HEK293 (cell line): ENCODE data around the gene EDA.

ENCODE experiments used
- CTCF ChIA-PET: fragments of 350-600 bp; formaldehyde crosslinking; extraction: SDS; loops from one replicate; lab custom pipeline; 2021; ENCODE audit warnings: antibody characterized with exemption; lab: Yijun Ruan, JAX
- POLR2A ChIA-PET: fragments of 300-600 bp; formaldehyde crosslinking; extraction: SDS; loops from one replicate; lab custom pipeline; 2020; ENCODE audit warnings: antibody characterized with exemption, inconsistent platforms; lab: Yijun Ruan, JAX
- H3K27ac ChIP-seq: fragments of 200-500 bp; sonication (Bioruptor generic); 2 replicates; pipeline ENCODE4 v1.5.1; 2014; ENCODE audit warnings: low read depth, low read length, control low read depth, inconsistent platforms; ENCODE audit errors: extremely low read depth
- H3K36me3 ChIP-seq, 2 experiments: fragments of 200-500 bp in 1 of 2; sonication (Bioruptor generic) in 1 of 2; 1 replicate in 1 of 2; 2 replicates in 1 of 2; pipeline ENCODE4 v1.5.1; 2014 to 2017; ENCODE audit warnings: inconsistent platforms in 2 of 2, low read length in 2 of 2; ENCODE audit not compliant: control insufficient read depth in 2 of 2, insufficient read depth in 1 of 2
- H3K4me1 ChIP-seq: fragments of 200-500 bp; sonication (Bioruptor generic); 2 replicates; pipeline ENCODE4 v1.5.1; 2014; ENCODE audit warnings: mild to moderate bottlenecking, low read length, inconsistent platforms; ENCODE audit not compliant: control insufficient read depth, insufficient read depth
- H3K4me3 ChIP-seq: 2 replicates; pipeline ENCODE4 v1.5.1; 2011; ENCODE audit warnings: low read depth, mild to moderate bottlenecking, control low read depth, low read length, moderate library complexity
- H3K9me3 ChIP-seq: fragments of 200-500 bp; sonication (Bioruptor generic); 2 replicates; pipeline ENCODE4 v1.5.1; 2014; ENCODE audit warnings: low read depth, low read length, inconsistent platforms; ENCODE audit not compliant: control insufficient read depth, insufficient read depth
- KLF1 ChIP-seq: fragments of 450-650 bp; formaldehyde crosslinking; IDR thresholded peaks from 2 replicates; pipeline ENCODE4 v1.5.1; 2016; ENCODE audit warnings: missing biosample characterization, missing genetic modification characterization
- MZF1 ChIP-seq: fragments of 450-650 bp; formaldehyde crosslinking; IDR thresholded peaks from 2 replicates; pipeline ENCODE4 v1.5.1; 2017; ENCODE audit warnings: missing biosample characterization, missing genetic modification characterization, borderline replicate concordance
- REPIN1 ChIP-seq: fragments of 450-650 bp; formaldehyde crosslinking; IDR thresholded peaks from 2 replicates; pipeline ENCODE4 v1.5.1; 2017; ENCODE audit warnings: missing biosample characterization, missing genetic modification characterization, low read depth
- ZFP37 ChIP-seq: fragments of 450-650 bp; formaldehyde crosslinking; IDR thresholded peaks from 2 replicates; pipeline ENCODE4 v1.5.1; 2016; ENCODE audit warnings: missing biosample characterization, missing genetic modification characterization
- ZFP69B ChIP-seq: fragments of 450-650 bp; formaldehyde crosslinking; IDR thresholded peaks from 2 replicates; pipeline ENCODE4 v1.5.1; 2016; ENCODE audit warnings: missing biosample characterization, missing genetic modification characterization
- ZNF202 ChIP-seq: fragments of 450-650 bp; formaldehyde crosslinking; IDR thresholded peaks from 2 replicates; pipeline ENCODE4 v1.5.1; 2016; ENCODE audit warnings: missing biosample characterization, missing genetic modification characterization, borderline replicate concordance
- ZNF223 ChIP-seq: fragments of 450-650 bp; formaldehyde crosslinking; IDR thresholded peaks from 2 replicates; pipeline ENCODE4 v1.5.1; 2016; ENCODE audit warnings: missing biosample characterization, missing genetic modification characterization
- ZNF24 ChIP-seq: fragments of 450-650 bp; formaldehyde crosslinking; IDR thresholded peaks from 2 replicates; pipeline ENCODE4 v1.5.1; 2016; ENCODE audit warnings: missing biosample characterization, missing genetic modification characterization
- ZNF416 ChIP-seq: fragments of 450-650 bp; formaldehyde crosslinking; IDR thresholded peaks from 2 replicates; pipeline ENCODE4 v1.5.1; 2016; ENCODE audit warnings: missing biosample characterization, missing genetic modification characterization
- ZNF426 ChIP-seq: fragments of 450-650 bp; formaldehyde crosslinking; IDR thresholded peaks from 2 replicates; pipeline ENCODE4 v1.5.1; 2017; ENCODE audit warnings: missing biosample characterization, missing genetic modification characterization, mild to moderate bottlenecking, inconsistent platforms, moderate library complexity
- ZNF48 ChIP-seq: fragments of 450-650 bp; formaldehyde crosslinking; IDR thresholded peaks from 2 replicates; pipeline ENCODE4 v1.5.1; 2016; ENCODE audit warnings: missing biosample characterization, missing genetic modification characterization
- ZNF561 ChIP-seq: fragments of 450-650 bp; IDR thresholded peaks from 2 replicates; pipeline ENCODE4 v1.5.1; 2018; ENCODE audit warnings: missing biosample characterization, missing genetic modification characterization, borderline replicate concordance
- ZNF626 ChIP-seq: fragments of 450-650 bp; sonication (Bioruptor Pico); formaldehyde crosslinking; IDR thresholded peaks from 2 replicates; pipeline ENCODE4 v1.5.1; 2018; ENCODE audit warnings: missing biosample characterization, missing genetic modification characterization, inconsistent platforms
- ZNF785 ChIP-seq: fragments of 450-650 bp; formaldehyde crosslinking; IDR thresholded peaks from 2 replicates; pipeline ENCODE4 v1.5.1; 2016; ENCODE audit warnings: missing biosample characterization, missing genetic modification characterization
- TF ChIP-seq, protein P1 (sequence below): fragments of 450-650 bp; formaldehyde crosslinking; IDR thresholded peaks from 2 replicates; pipeline ENCODE4 v1.5.1; 2016; ENCODE audit warnings: missing biosample characterization, missing genetic modification characterization, borderline replicate concordance
- TF ChIP-seq, protein P2 (sequence below): fragments of 450-650 bp; formaldehyde crosslinking; IDR thresholded peaks from 2 replicates; pipeline ENCODE4 v1.5.0; 2017; ENCODE audit warnings: missing biosample characterization, missing genetic modification characterization, borderline replicate concordance

The EDA gene

DNA sequence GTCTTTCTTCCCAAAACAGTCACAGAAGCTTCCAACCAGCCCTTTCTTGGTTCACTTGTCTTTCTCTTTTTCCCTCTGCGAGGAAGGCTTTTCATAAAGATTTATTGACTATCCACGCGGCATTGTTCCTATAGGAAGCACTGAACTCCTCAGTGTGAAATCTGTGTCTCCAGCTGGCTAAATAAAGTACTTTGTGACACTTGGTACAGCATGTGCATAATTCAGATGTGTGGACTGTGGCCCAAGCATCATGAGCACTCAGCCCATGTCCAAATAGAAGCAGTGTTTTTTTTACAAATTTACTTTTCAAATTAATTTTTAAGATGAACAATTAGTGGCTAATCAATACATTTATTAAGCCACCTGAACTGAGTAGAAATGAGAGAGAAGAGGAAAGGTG is 146.4 kb downstream of the EDA start (continued):
- TF ChIP-seq, protein P1, sequence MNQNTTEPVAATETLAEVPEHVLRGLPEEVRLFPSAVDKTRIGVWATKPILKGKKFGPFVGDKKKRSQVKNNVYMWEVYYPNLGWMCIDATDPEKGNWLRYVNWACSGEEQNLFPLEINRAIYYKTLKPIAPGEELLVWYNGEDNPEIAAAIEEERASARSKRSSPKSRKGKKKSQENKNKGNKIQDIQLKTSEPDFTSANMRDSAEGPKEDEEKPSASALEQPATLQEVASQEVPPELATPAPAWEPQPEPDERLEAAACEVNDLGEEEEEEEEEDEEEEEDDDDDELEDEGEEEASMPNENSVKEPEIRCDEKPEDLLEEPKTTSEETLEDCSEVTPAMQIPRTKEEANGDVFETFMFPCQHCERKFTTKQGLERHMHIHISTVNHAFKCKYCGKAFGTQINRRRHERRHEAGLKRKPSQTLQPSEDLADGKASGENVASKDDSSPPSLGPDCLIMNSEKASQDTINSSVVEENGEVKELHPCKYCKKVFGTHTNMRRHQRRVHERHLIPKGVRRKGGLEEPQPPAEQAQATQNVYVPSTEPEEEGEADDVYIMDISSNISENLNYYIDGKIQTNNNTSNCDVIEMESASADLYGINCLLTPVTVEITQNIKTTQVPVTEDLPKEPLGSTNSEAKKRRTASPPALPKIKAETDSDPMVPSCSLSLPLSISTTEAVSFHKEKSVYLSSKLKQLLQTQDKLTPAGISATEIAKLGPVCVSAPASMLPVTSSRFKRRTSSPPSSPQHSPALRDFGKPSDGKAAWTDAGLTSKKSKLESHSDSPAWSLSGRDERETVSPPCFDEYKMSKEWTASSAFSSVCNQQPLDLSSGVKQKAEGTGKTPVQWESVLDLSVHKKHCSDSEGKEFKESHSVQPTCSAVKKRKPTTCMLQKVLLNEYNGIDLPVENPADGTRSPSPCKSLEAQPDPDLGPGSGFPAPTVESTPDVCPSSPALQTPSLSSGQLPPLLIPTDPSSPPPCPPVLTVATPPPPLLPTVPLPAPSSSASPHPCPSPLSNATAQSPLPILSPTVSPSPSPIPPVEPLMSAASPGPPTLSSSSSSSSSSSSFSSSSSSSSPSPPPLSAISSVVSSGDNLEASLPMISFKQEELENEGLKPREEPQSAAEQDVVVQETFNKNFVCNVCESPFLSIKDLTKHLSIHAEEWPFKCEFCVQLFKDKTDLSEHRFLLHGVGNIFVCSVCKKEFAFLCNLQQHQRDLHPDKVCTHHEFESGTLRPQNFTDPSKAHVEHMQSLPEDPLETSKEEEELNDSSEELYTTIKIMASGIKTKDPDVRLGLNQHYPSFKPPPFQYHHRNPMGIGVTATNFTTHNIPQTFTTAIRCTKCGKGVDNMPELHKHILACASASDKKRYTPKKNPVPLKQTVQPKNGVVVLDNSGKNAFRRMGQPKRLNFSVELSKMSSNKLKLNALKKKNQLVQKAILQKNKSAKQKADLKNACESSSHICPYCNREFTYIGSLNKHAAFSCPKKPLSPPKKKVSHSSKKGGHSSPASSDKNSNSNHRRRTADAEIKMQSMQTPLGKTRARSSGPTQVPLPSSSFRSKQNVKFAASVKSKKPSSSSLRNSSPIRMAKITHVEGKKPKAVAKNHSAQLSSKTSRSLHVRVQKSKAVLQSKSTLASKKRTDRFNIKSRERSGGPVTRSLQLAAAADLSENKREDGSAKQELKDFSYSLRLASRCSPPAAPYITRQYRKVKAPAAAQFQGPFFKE (tag by site-specific recombination), result no peak
- TF ChIP-seq ZNF416 (tag by site-specific recombination), result no peak
- TF ChIP-seq MZF1 (tag by site-specific recombination), result no peak
- TF ChIP-seq ZNF426, result no peak
- TF ChIP-seq ZNF223 (tag by site-specific recombination), result no peak
- no peak for TF ChIP-seq KLF1 (tag by site-specific recombination)
- no peak for TF ChIP-seq ZNF626
- TF ChIP-seq ZNF561 (tag by site-specific recombination), result no peak
- TF ChIP-seq ZNF785 (tag by site-specific recombination), result no peak
- TF ChIP-seq REPIN1 (tag by site-specific recombination), result no peak
- TF ChIP-seq, all 188 proteins: peak for 0

DNA sequence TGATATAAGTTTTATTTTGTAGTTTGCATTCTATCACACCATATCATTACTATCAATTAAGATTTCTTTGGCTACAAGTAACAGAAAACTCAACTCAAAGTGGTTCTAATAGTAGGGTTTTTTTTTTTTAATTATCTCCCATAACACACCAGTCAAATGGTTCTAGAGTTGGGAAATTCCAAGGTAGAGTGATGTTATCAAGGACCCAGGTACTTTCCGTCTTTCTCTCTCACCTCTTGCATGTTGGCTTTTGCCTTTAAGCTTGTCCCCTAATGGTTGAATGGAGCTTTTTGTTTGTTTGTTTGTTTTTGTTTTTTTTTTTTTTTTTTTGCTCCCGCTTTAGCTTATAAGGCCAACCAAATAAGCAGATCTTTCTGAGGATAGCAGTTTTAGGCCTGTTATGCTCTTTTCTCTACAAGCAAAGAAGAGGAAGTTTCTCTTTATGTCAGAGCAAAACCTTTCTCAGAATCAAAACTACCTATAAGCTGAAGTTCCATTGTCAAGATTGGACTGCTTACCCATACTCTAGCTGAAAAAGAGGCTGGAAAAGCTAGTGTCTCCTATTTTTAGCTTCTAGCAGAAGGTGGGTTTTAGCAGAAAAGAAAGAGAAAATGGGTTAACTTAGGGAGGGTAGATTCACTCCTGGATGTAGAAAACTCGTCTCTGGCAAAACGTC is 177.5 kb downstream of the EDA start:
- TF ChIP-seq ZFP37 (tag by site-specific recombination) (no peak), ZNF48 (tag by site-specific recombination) (no peak), MZF1 (tag by site-specific recombination) (no peak), ZNF202 (tag by site-specific recombination) (no peak), ZNF24 (tag by site-specific recombination) (no peak), ZFP69B (tag by site-specific recombination) (no peak)
- TF ChIP-seq, protein P2, sequence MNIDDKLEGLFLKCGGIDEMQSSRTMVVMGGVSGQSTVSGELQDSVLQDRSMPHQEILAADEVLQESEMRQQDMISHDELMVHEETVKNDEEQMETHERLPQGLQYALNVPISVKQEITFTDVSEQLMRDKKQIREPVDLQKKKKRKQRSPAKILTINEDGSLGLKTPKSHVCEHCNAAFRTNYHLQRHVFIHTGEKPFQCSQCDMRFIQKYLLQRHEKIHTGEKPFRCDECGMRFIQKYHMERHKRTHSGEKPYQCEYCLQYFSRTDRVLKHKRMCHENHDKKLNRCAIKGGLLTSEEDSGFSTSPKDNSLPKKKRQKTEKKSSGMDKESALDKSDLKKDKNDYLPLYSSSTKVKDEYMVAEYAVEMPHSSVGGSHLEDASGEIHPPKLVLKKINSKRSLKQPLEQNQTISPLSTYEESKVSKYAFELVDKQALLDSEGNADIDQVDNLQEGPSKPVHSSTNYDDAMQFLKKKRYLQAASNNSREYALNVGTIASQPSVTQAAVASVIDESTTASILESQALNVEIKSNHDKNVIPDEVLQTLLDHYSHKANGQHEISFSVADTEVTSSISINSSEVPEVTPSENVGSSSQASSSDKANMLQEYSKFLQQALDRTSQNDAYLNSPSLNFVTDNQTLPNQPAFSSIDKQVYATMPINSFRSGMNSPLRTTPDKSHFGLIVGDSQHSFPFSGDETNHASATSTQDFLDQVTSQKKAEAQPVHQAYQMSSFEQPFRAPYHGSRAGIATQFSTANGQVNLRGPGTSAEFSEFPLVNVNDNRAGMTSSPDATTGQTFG (tag by site-specific recombination), result no peak
- no peaks in the 10 kb centered on the region for H3K36me3 ChIP-seq
- no peak overlapping the region for H3K4me3 ChIP-seq
- no peaks in the 10 kb centered on the region for H3K4me1 ChIP-seq
- H3K9me3 ChIP-seq, result peaks cover 2% of the 10 kb centered on the region; the same call in 1 of the 2 replicates
- POLR2A ChIA-PET, result no interaction called here
- CTCF ChIA-PET, result interaction anchor here (0.7 to 1.1 kb wide), 4 partner anchors 14 to 238 kb away, joined by 3 to 4 read pairs (median 3); no protein-coding TSS in a partner anchor
- H3K27ac ChIP-seq, result no peak overlapping the region
